ENCODE results near the gene HBG2. TPM values are rescaled to one million over a fixed set of nuclear protein-coding genes. Genes with fewer than 3 reads are reported as not detected.
"Not testable (repeated sequence)": the region's sequence is repeated elsewhere in the genome, so short reads cannot be mapped to it uniquely, and the experiment has no call there.

HBG2 gene
- total RNA-seq, 2 donors from 2014 or later, result 0.71 TPM; not detected in 1

GRCh38 chr11:5254023-5254422, 558 bp downstream of the HBG2 start:
- intact Hi-C loops (cut with DNase I); DNase-seq (ENCODE audit: low spot score): not testable (repeated sequence)

- DNase-seq (ENCODE audit: low spot score); intact Hi-C loops (cut with DNase I): not testable (repeated sequence)
These were observed 1.1 kb downstream of the HBG2 start for GRCh38 chr11:5253440-5253839.

GRCh38 chr11:5252919-5253265, 1.7 kb downstream of the HBG2 start:
- intact Hi-C loops (cut with DNase I), result no loop called here
- no peak for DNase-seq (ENCODE audit: low spot score)

GRCh38 chr11:5252192-5252918, 2.2 kb downstream of the HBG2 start:
- DNase-seq (ENCODE audit: low spot score), result no peak
- intact Hi-C loops (cut with DNase I), result no loop called here

- no peak for DNase-seq (ENCODE audit: low spot score)
- intact Hi-C loops (cut with DNase I), result no loop called here
These were observed 2.8 kb downstream of the HBG2 start for GRCh38 chr11:5251746-5252145.

- intact Hi-C loops (cut with DNase I), result no loop called here
- DNase-seq (ENCODE audit: low spot score), result no peak
These were observed 3.9 kb downstream of the HBG2 start for GRCh38 chr11:5250543-5251204.

GRCh38 chr11:5249807-5250396, 4.7 kb downstream of the HBG2 start, which contains the start of gene HBG1:
Gene HBG1, minus strand, starts transcription at chr11:5249857. Its CDS starts 53 bp downstream, at chr11:5249804.
- DNase-seq (ENCODE audit: low spot score); intact Hi-C loops (cut with DNase I): not testable (repeated sequence)

- DNase-seq (ENCODE audit: low spot score); intact Hi-C loops (cut with DNase I): not testable (repeated sequence)
These were observed 6.1 kb downstream of the HBG2 start for GRCh38 chr11:5248498-5248897.

GRCh38 chr11:5247472-5248192, 6.9 kb downstream of the HBG2 start:
- no peak for DNase-seq (ENCODE audit: low spot score)
- intact Hi-C loops (cut with DNase I), result no loop called here

- DNase-seq (ENCODE audit: low spot score), result no peak
- intact Hi-C loops (cut with DNase I), result no loop called here
These were observed 7.7 kb downstream of the HBG2 start for GRCh38 chr11:5246772-5247471.

GRCh38 chr11:5245155-5245554, 9.4 kb downstream of the HBG2 start:
- no peak for DNase-seq (ENCODE audit: low spot score)
- intact Hi-C loops (cut with DNase I), result no loop called here

- intact Hi-C loops (cut with DNase I), result no loop called here
- DNase-seq (ENCODE audit: low spot score), result no peak
These were observed 10.8 kb downstream of the HBG2 start for GRCh38 chr11:5243816-5244180.

GRCh38 chr11:5242933-5243815, 11.4 kb downstream of the HBG2 start:
- intact Hi-C loops (cut with DNase I), result no loop called here
- DNase-seq (ENCODE audit: low spot score), result no peak

GRCh38 chr11:5242208-5242607, 12.4 kb downstream of the HBG2 start:
- intact Hi-C loops (cut with DNase I), result no loop called here
- no peak for DNase-seq (ENCODE audit: low spot score)

GRCh38 chr11:5241458-5241857, 13.1 kb downstream of the HBG2 start:
- intact Hi-C loops (cut with DNase I), result no loop called here
- no peak for DNase-seq (ENCODE audit: low spot score)

- no peak for DNase-seq (ENCODE audit: low spot score)
These were observed 14.1 kb downstream of the HBG2 start for GRCh38 chr11:5240458-5240857.

GRCh38 chr11:5240056-5240455, 14.5 kb downstream of the HBG2 start:
- intact Hi-C loops (cut with DNase I), result no loop called here
- no peak for DNase-seq (ENCODE audit: low spot score)

More at GRCh38 chr11:5240458-5240857, 14.1 kb downstream of the HBG2 start:
- intact Hi-C loops (cut with DNase I), result no loop called here

- no peak for DNase-seq (ENCODE audit: low spot score)
- intact Hi-C loops (cut with DNase I), result no loop called here
These were observed 15.5 kb downstream of the HBG2 start for GRCh38 chr11:5239046-5239445.
